HG03457 (cell line): ENCODE data around the gene PCF11.
"Not testable (repeated sequence)": the region's sequence is repeated elsewhere in the genome, so short reads cannot be mapped to it uniquely, and the experiment has no call there.

Experiments
- ATAC-seq: cut with Tn5 transposase; IDR thresholded peaks from one replicate; pipeline ENCODE4 v1.9.1; 2021; ENCODE audit warnings: moderate number of reproducible peaks; ENCODE audit not compliant: unreplicated experiment

Gene PCF11

GRCh38 chr11:83156996-83157593, at the start of gene PCF11:
Gene PCF11 (plus strand): TSS chr11:83157131. CDS start chr11:83157440, 309 bp downstream.
- ATAC-seq: peak; percentile 4

- ATAC-seq: no peak
These were observed 44.0 kb upstream of the PCF11 start for GRCh38 chr11:83112886-83113285.

DNA sequence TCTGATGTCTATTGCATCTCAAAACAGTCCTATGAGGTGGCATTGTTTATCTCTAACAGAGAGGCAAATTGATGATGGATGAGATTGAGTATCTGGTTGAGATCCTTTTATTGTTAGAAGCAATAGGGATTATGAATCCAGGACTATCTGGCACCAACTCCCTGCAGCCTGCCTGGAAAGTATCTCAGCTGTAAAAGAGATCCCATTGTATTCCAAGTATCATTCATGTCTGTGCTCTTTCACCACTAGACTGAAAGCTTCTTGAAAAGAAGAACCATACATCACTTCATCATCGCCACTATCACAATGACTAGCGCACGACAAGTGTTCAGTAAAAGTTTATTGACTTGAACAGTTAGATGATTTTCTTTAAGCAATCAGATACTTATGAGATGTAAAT, 41.9 kb upstream of the PCF11 start:
- ATAC-seq: no peak

- no peak for ATAC-seq
These were observed 41.4 kb upstream of the PCF11 start for GRCh38 chr11:83115551-83115950.

- ATAC-seq: no peak
These were observed 40.8 kb upstream of the PCF11 start for GRCh38 chr11:83116015-83116641.

GRCh38 chr11:83118814-83119213, 38.1 kb upstream of the PCF11 start:
- no peak for ATAC-seq

- ATAC-seq: no peak
These were observed 37.7 kb upstream of the PCF11 start for GRCh38 chr11:83119216-83119615.

DNA sequence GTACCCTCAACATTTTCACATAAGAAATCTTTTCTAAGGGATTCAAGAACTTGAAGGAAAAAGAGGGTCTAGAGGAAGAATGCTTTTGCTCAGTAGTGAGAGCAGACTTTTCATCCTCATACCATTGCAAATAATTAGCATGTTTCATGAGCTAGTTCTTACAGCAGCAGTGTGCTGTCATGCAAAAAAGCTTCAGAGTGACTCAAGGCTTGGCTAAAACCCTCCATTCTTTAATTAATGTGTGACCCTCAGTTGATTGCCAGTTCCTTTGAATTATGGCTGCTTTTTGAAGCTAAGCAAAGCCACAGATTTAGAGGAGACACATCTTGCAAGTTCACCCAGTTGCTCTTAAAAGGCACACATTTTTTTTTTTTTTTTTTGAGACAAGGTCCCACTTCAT, 36.6 kb upstream of the PCF11 start:
- no peak for ATAC-seq

DNA sequence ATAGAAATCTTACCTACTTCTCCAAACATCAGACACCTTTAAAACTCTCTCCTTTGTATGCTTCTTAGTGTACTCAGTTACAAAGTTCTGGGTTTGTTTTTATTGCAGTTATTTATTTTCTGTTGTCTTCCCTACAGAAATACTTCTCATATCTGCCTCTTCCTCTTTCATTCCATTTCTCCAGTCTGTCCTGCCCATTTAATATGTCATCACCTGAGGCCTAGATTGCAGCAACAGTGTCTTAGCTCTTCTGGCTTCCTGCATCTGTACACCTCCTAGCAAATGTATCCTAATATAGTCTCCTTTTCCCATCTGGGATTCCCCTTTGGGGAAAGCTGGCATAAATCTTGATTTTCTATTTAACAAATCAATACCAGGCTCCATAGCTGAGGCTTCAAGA, 34.9 kb upstream of the PCF11 start:
- no peak for ATAC-seq

- ATAC-seq: no peak
These were observed 34.2 kb upstream of the PCF11 start for GRCh38 chr11:83122766-83123165.

DNA sequence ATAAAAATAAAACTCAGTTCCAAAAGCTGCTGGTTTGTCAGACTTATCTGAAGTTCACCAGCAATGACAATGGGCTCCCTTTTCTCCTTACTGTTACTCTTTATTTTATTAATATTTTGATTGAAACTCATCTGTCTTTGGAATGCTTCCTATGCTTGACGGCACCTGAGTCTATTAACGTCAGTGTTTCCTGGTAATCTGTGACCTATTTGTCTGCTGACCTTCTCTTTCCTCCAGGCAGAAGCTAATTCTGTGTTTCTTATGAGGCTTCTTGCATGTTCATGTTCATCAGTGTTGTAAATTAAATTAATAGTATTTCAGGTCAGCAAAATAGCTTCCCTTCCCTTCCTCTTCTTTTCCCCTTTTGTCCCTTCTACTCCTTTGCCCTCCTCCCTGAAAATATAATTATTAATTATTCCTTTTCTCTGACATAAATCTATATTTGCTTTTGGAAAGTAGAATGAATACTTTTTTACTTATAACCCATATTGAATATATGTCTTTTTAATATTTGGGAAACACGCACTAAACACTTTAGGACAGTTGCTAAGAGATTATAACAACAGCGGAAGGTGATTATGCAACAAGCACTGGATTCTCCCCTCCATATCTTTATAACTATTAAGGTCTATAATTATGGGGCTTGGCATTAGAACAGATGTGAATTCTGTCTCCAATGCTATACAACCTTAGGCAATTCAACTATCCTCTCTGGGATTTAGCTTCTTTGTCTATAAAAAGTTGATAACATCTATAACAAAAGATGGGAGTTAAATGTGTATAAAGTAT, 32.1 kb upstream of the PCF11 start:
- ATAC-seq: no peak

DNA sequence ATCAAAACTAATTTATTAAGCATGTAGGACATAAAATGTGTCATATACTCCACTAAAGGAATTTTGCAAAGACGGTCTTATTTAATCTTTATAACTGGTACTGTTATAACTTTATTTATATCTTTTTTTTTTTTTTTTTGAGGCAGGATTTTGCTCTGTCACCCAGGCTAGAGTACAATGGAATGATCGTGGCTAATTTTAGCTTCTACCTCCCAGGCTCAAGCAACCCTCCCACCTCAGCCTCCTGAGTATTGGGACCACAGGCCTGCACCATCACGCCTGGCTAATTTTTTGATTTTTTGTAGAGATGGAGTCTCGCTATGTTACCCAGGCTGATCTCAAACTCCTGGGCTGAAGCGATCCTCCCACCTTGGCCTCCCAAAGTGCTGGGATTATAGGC, 31.4 kb upstream of the PCF11 start:
- no peak for ATAC-seq

- ATAC-seq: no peak
These were observed 29.7 kb upstream of the PCF11 start for GRCh38 chr11:83127310-83127637.

- no peak for ATAC-seq
These were observed 24.7 kb upstream of the PCF11 start for GRCh38 chr11:83132191-83132590.

- ATAC-seq: not testable (repeated sequence)
These were observed 23.7 kb upstream of the PCF11 start for GRCh38 chr11:83133266-83133665.

DNA sequence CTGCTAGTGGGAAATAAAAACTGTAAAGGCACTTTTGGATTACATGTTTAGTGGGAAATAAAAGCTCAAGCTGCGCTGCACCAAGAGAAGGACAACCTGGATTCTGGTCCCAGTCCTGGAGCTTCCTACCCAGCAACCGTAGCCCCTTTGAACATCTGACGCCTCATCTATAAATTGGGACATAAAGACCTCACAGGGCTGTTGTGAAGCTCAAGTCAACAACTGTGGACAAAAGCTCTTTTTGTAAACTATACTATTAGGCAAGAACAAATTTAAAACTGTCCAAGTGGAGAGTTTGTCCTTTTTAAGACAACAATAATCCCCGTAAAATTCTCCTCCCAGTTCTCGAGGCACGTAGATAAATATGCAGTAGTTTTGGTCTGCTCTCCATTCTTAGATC, 17.6 kb upstream of the PCF11 start:
- ATAC-seq: no peak

GRCh38 chr11:83140691-83141455, 16.1 kb upstream of the PCF11 start:
- ATAC-seq: peak; percentile 89

- no peak for ATAC-seq
These were observed 9.0 kb upstream of the PCF11 start for GRCh38 chr11:83147895-83148294.

GRCh38 chr11:83150450-83150849, 6.5 kb upstream of the PCF11 start:
- ATAC-seq: no peak

- no peak for ATAC-seq
These were observed 5.5 kb upstream of the PCF11 start for GRCh38 chr11:83151274-83151977.

DNA sequence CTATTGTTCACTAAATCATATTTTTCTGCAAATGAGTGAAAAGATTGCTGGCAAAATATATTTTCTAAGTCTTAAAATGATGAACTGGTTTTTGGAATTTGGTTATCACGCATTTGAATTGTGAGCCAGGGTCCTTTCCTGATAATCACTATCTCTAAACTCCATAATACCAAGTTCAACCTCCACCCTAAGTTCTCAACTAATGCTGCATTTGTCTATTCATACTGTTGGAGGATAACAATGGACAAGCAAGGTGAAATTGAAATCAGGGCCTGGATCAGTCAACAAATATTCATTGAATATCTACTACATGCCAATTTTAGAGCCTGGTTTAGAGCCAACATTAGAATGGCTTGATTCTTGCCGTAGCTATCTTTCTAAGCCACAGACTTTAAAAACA, 4.7 kb upstream of the PCF11 start:
- no peak for ATAC-seq
